ENCODE results near the gene YPEL3. TPM values are rescaled to one million over a fixed set of nuclear protein-coding genes. Genes with fewer than 3 reads are reported as not detected.

Gene YPEL3
- polyA plus RNA-seq, 4 donors = 39.6 to 154 (median 99.6) TPM

DNA sequence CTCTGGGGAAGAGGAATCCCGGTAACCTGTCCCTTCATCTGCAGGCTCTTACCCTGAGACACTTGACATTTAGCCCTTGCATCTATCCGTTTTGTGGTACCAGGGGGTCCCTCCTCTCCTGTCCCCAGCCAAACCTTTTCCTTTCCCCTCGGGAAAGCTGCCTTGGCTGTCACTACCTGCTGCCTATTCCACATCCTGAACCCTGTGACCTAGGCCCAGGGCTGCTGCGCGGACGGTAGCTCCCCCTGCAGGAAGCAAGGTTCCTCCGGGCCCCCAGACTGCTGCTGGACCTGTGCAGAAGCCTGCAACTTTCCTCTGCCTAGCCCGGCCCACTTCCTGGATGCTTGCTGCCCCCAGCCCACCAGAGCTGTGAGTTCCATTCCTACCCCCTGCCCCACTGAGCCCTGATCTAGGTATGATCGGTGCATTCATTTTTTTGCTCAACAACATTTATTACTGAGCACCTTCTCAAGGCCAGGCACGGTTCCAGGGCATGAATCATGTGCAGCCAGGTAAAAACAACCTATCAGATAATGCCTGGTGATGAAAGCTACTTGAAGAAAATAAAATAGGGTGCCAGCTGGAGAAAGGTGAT, 41.0 kb downstream of the YPEL3 start:
- Histone ChIP-seq H3K4me1 (ENCODE audit: control insufficient read depth in 3 of 3, insufficient read depth in 2 of 3, low read depth in 1 of 3, low read length in 2 of 3) (peaks cover 0 to 15% (median 0%) of the 10 kb centered on the region in 3 donors), H3K9me3 (ENCODE audit: control insufficient read depth in 2 of 2, insufficient read depth in 1 of 2, low read depth in 1 of 2, low read length in 1 of 2) (no peaks in the 10 kb centered on the region), H3K27ac (ENCODE audit: low read depth in 1 of 3, low read length in 2 of 3) (no peak overlapping the region), H3K27me3 (ENCODE audit: control insufficient read depth in 3 of 3, insufficient read depth in 3 of 3, low read length in 3 of 3) (no peaks in the 10 kb centered on the region), H3K4me3 (ENCODE audit: low read depth in 1 of 3, low read length in 3 of 3) (no peak overlapping the region), H3K36me3 (ENCODE audit: control insufficient read depth in 3 of 3, insufficient read depth in 2 of 3, low read depth in 1 of 3, low read length in 3 of 3) (peaks cover 0 to 14% (median 0%) of the 10 kb centered on the region in 3 donors)
- DNase-seq = peak; percentile 56 to 86
- FAIRE-seq = no peak
- WGBS, 3 donors = 13 to 32% (median 23%) methylated on average over 10 of the region's 10 CpGs

DNA sequence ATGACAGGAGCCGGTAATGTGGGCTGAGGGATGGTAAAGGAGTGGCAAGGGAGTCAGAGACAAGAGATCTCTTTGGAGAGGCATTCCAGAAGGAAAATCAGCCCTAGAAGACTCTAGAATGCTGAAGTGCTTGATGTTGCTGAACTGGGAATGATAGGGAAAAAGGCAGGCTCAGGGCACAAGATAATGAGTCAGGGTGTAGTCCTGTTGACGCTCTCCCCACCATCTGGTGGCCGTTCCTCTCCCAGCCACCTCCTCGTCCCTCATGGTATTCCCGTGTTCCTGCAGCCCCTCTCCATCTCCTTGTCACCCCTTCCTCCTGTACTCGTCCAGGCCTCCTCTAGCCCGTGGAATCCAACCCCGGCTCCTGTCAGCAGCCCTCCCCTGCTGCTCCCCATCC, 41.6 kb downstream of the YPEL3 start:
- H3K27ac ChIP-seq (ENCODE audit: low read depth in 1 of 3, low read length in 2 of 3) = no peak overlapping the region
- FAIRE-seq (no peak), DNase-seq (no peak)
- 74 to 84% (median 76%) methylated on average over 8 of the region's 8 CpGs for WGBS, 3 donors
- no peaks in the 10 kb centered on the region for H3K27me3 ChIP-seq (ENCODE audit: control insufficient read depth in 3 of 3, insufficient read depth in 3 of 3, low read length in 3 of 3)
- H3K36me3 ChIP-seq (ENCODE audit: control insufficient read depth in 3 of 3, insufficient read depth in 2 of 3, low read depth in 1 of 3, low read length in 3 of 3) = peaks cover 0 to 8% (median 0%) of the 10 kb centered on the region in 3 donors
- H3K9me3 ChIP-seq (ENCODE audit: control insufficient read depth in 2 of 2, insufficient read depth in 1 of 2, low read depth in 1 of 2, low read length in 1 of 2) = no peaks in the 10 kb centered on the region
- H3K4me3 ChIP-seq (ENCODE audit: low read depth in 1 of 3, low read length in 3 of 3) = no peak overlapping the region
- H3K4me1 ChIP-seq (ENCODE audit: control insufficient read depth in 3 of 3, insufficient read depth in 2 of 3, low read depth in 1 of 3, low read length in 2 of 3) = peaks cover 0 to 15% (median 0%) of the 10 kb centered on the region in 3 donors

DNA sequence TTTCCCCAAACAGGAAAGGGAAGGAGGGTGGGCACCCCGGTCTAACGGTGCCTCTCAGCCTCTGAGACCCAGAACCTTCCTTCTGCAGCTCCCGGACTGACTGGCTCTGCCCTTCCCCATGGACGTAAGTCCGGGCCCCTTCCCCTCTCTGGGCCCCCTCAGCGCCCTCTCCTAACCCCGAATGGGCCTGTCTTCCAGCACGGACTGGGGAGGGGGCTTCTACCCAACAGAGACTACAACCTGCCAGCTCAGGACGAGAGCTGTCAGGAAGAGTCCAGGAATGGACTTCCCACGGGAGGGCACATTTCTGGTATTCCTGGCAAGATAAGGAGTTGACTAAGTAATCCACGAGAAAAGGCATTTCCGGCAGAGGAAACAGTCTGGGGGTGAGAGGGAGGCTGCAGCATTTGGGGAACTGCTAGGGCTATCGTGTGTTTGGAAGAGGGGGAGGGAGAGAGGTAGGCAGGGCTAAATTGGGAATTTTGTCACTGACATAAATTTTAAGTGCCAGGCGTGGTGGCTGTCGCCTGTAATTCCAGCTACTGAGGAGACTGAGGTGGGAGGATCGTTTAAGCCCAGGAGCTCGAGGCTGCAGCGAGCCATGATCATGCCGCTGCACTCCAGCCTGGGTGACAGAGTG, 42.5 kb downstream of the YPEL3 start:
- peak overlapping the region; percentile 42 to 76 (median 48) for H3K4me3 ChIP-seq (ENCODE audit: low read depth in 1 of 3, low read length in 3 of 3)
- FAIRE-seq = no peak
- H3K9me3 ChIP-seq (ENCODE audit: control insufficient read depth in 2 of 2, insufficient read depth in 1 of 2, low read depth in 1 of 2, low read length in 1 of 2) = no peaks in the 10 kb centered on the region
- peak in 1 of 2 donors; percentile 30 for DNase-seq
- no peak overlapping the region for H3K27ac ChIP-seq (ENCODE audit: low read depth in 1 of 3, low read length in 2 of 3)
- peaks cover 0 to 4% (median 0%) of the 10 kb centered on the region in 3 donors for H3K36me3 ChIP-seq (ENCODE audit: control insufficient read depth in 3 of 3, insufficient read depth in 2 of 3, low read depth in 1 of 3, low read length in 3 of 3)
- H3K27me3 ChIP-seq (ENCODE audit: control insufficient read depth in 3 of 3, insufficient read depth in 3 of 3, low read length in 3 of 3) = no peaks in the 10 kb centered on the region
- peaks cover 0 to 15% (median 0%) of the 10 kb centered on the region in 3 donors for H3K4me1 ChIP-seq (ENCODE audit: control insufficient read depth in 3 of 3, insufficient read depth in 2 of 3, low read depth in 1 of 3, low read length in 2 of 3)
- 7 to 10% (median 7%) methylated on average over 17 to 19 of the region's 19 CpGs for WGBS, 3 donors

DNA sequence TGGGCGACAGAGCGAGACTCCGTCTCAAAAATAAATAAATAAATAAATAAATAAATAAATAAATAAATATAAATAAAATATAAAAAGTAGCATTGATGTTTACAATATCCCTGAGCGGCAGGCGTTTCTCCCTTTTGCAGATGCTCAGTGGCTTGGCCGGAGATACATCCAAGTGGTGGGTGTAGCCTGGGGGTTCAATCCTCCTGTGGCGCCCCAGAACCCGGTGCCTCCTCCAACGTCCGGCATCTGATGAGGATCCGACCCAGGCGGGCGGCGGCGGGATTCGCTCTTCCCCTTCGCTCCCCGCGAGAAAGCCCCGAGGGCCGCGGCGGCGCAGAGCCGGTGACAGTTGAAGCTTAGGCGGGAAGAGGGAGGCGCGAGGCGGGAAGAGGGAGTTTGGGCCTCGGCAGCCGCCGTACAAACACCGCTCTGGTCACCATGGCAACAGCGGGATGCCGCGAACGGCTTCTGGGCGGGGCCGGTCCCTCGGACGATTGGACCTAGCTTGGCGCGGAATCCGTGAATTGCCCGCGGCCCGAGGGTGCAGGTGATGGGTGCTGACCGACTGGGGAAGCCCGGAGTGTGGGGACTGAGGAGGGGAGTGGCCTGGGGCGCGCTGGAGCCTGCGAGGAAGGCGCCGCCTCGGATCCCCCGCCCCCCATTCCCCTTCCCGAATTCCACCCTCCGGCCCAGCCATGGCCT, 43.2 kb downstream of the YPEL3 start:
- H3K27ac ChIP-seq (ENCODE audit: low read depth in 1 of 3, low read length in 2 of 3) = no peak overlapping the region
- no peak for FAIRE-seq
- H3K36me3 ChIP-seq (ENCODE audit: control insufficient read depth in 3 of 3, insufficient read depth in 2 of 3, low read depth in 1 of 3, low read length in 3 of 3) = peaks cover 0 to 4% (median 0%) of the 10 kb centered on the region in 3 donors
- H3K9me3 ChIP-seq (ENCODE audit: control insufficient read depth in 2 of 2, insufficient read depth in 1 of 2, low read depth in 1 of 2, low read length in 1 of 2) = no peaks in the 10 kb centered on the region
- no peaks in the 10 kb centered on the region for H3K27me3 ChIP-seq (ENCODE audit: control insufficient read depth in 3 of 3, insufficient read depth in 3 of 3, low read length in 3 of 3)
- 4 to 7% (median 5%) methylated on average over 43 to 58 of the region's 58 CpGs for WGBS, 3 donors
- H3K4me3 ChIP-seq (ENCODE audit: low read depth in 1 of 3, low read length in 3 of 3) = peak overlapping the region; percentile 42 to 76 (median 48)
- peaks cover 0 to 15% (median 0%) of the 10 kb centered on the region in 3 donors for H3K4me1 ChIP-seq (ENCODE audit: control insufficient read depth in 3 of 3, insufficient read depth in 2 of 3, low read depth in 1 of 3, low read length in 2 of 3)
- peak; percentile 88 to 94 for DNase-seq

DNA sequence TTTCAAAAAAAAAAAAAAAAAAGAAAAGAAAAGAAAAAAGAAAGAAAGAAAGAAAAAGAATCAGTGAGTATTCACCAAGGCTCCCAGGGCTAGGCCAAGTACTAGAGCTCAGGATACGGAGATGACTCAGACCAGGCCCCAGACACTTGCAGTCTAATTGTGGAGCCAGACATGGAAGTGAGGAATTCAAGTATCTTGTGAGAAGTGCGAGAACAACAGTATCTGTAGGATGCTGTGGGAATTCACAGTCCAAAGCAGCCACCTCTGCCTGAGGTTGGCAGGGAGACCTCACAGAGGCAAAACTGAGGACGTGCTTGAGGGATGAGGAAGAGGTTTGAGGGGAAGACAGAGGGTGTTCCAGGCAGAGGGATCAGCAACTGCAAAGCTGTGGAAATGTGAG, 44.5 kb downstream of the YPEL3 start:
- Histone ChIP-seq H3K27me3 (ENCODE audit: control insufficient read depth in 3 of 3, insufficient read depth in 3 of 3, low read length in 3 of 3) (peaks cover 0 to 2% (median 0%) of the 10 kb centered on the region in 3 donors), H3K4me3 (ENCODE audit: low read depth in 1 of 3, low read length in 3 of 3) (no peak overlapping the region), H3K36me3 (ENCODE audit: control insufficient read depth in 3 of 3, insufficient read depth in 2 of 3, low read depth in 1 of 3, low read length in 3 of 3) (peaks cover 0 to 4% (median 0%) of the 10 kb centered on the region in 3 donors), H3K9me3 (ENCODE audit: control insufficient read depth in 2 of 2, insufficient read depth in 1 of 2, low read depth in 1 of 2, low read length in 1 of 2) (no peaks in the 10 kb centered on the region), H3K27ac (ENCODE audit: low read depth in 1 of 3, low read length in 2 of 3) (no peak overlapping the region), H3K4me1 (ENCODE audit: control insufficient read depth in 3 of 3, insufficient read depth in 2 of 3, low read depth in 1 of 3, low read length in 2 of 3) (peaks cover 0 to 15% (median 0%) of the 10 kb centered on the region in 3 donors)
- WGBS, 3 donors = 85 to 92% (median 86%) methylated on average over 3 of the region's 3 CpGs
- FAIRE-seq (no peak), DNase-seq (no peak)

DNA sequence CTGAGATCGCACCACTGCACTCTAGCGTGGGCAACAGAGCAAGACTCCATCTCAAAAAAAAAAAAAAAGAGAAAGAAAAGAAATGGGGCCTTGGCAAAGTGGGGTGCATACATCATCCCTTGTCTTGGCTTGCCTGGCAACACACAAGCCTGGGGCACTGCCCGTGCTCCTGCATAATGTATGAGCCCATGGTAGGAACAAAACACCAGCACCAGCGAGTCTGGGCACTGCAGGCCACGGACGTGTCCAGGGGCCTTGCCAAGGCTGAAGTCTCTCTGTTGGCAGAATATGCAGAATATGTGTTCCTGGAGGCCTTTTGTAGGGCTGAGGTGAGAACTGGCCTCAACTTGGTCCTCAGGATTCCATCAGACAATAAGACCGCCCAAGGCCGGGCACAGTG, 46.1 kb downstream of the YPEL3 start:
- FAIRE-seq = no peak
- 93 to 94% (median 94%) methylated on average over 8 of the region's 8 CpGs for WGBS, 3 donors
- H3K4me3 ChIP-seq (ENCODE audit: low read depth in 1 of 3, low read length in 3 of 3) = no peak overlapping the region

DNA sequence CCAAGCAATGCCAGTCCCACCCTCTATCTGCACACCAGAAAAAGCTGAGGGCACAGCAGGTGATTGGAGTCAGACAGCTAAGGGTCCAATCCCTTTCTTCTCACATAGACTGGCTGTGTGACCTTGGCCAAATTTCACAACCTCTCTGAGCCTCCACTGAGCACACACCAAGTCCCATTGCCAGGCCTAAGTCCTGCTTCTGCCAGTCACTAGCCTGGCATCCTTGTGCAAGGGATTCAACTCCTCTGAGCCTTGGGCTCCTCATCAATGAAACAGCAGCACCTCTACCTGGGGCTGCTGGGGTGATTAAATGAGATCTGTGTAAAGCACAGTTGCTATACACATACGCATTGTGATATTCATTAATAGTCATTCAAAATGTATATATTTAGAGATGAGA, 49.4 kb downstream of the YPEL3 start:
- 73 to 93% (median 87%) methylated on average over 1 of the region's 1 CpG for WGBS, 3 donors
- no peaks in the 10 kb centered on the region for H3K36me3 ChIP-seq (ENCODE audit: control insufficient read depth in 3 of 3, insufficient read depth in 2 of 3, low read depth in 1 of 3, low read length in 3 of 3)
- no peak overlapping the region for H3K27ac ChIP-seq (ENCODE audit: low read depth in 1 of 3, low read length in 2 of 3)
- H3K4me3 ChIP-seq (ENCODE audit: low read depth in 1 of 3, low read length in 3 of 3) = no peak overlapping the region
- no peaks in the 10 kb centered on the region for H3K9me3 ChIP-seq (ENCODE audit: control insufficient read depth in 2 of 2, insufficient read depth in 1 of 2, low read depth in 1 of 2, low read length in 1 of 2)
- peaks cover 0 to 8% (median 0%) of the 10 kb centered on the region in 3 donors for H3K27me3 ChIP-seq (ENCODE audit: control insufficient read depth in 3 of 3, insufficient read depth in 3 of 3, low read length in 3 of 3)
- DNase-seq (no peak), FAIRE-seq (no peak)
- H3K4me1 ChIP-seq (ENCODE audit: control insufficient read depth in 3 of 3, insufficient read depth in 2 of 3, low read depth in 1 of 3, low read length in 2 of 3) = no peaks in the 10 kb centered on the region

More for the DNA sequence above, 46.1 kb downstream of the YPEL3 start:
- Histone ChIP-seq H3K36me3 (ENCODE audit: control insufficient read depth in 3 of 3, insufficient read depth in 2 of 3, low read depth in 1 of 3, low read length in 3 of 3) (peaks cover 0 to 2% (median 0%) of the 10 kb centered on the region in 3 donors), H3K4me1 (ENCODE audit: control insufficient read depth in 3 of 3, insufficient read depth in 2 of 3, low read depth in 1 of 3, low read length in 2 of 3) (peaks cover 0 to 10% (median 0%) of the 10 kb centered on the region in 3 donors), H3K9me3 (ENCODE audit: control insufficient read depth in 2 of 2, insufficient read depth in 1 of 2, low read depth in 1 of 2, low read length in 1 of 2) (no peaks in the 10 kb centered on the region), H3K27ac (ENCODE audit: low read depth in 1 of 3, low read length in 2 of 3) (no peak overlapping the region), H3K27me3 (ENCODE audit: control insufficient read depth in 3 of 3, insufficient read depth in 3 of 3, low read length in 3 of 3) (peaks cover 0 to 8% (median 0%) of the 10 kb centered on the region in 3 donors)
- DNase-seq = no peak

DNA sequence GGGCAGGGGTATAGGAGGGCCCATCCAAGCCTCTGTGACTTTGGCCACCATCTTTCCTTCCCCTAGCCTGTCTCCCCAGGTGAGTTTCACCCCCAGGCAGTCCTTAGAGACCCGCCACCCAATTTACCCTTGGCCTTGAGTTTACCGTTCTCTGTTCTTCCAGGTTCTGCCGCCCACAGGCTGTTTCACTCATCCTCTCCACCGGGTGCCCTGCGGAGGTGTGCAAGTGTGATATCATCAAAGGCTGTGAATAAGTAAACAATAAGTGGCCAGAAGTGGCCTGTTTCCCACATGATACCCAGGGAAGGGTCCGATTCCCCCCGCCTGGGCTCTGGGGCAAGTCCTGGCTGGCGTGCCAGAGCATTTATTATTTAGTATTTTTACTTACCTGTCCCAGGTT, 49.8 kb downstream of the YPEL3 start:
- no peaks in the 10 kb centered on the region for H3K9me3 ChIP-seq (ENCODE audit: control insufficient read depth in 2 of 2, insufficient read depth in 1 of 2, low read depth in 1 of 2, low read length in 1 of 2)
- no peak for DNase-seq
- no peak for FAIRE-seq

More for the DNA sequence above, 49.8 kb downstream of the YPEL3 start:
- WGBS, 3 donors = 54 to 63% (median 58%) methylated on average over 8 of the region's 8 CpGs
- Histone ChIP-seq H3K27ac (ENCODE audit: low read depth in 1 of 3, low read length in 2 of 3) (no peak overlapping the region), H3K4me3 (ENCODE audit: low read depth in 1 of 3, low read length in 3 of 3) (no peak overlapping the region), H3K36me3 (ENCODE audit: control insufficient read depth in 3 of 3, insufficient read depth in 2 of 3, low read depth in 1 of 3, low read length in 3 of 3) (no peaks in the 10 kb centered on the region), H3K4me1 (ENCODE audit: control insufficient read depth in 3 of 3, insufficient read depth in 2 of 3, low read depth in 1 of 3, low read length in 2 of 3) (no peaks in the 10 kb centered on the region), H3K27me3 (ENCODE audit: control insufficient read depth in 3 of 3, insufficient read depth in 3 of 3, low read length in 3 of 3) (peaks cover 0 to 8% (median 0%) of the 10 kb centered on the region in 3 donors)
